ENCODE results near the gene HUS1. TPM values are rescaled to one million over a fixed set of nuclear protein-coding genes. Genes with fewer than 3 reads are reported as not detected.
"Not testable (repeated sequence)": the region's sequence is repeated elsewhere in the genome, so short reads cannot be mapped to it uniquely, and the experiment has no call there.

The HUS1 gene
- 7.5 and 10.9 TPM in 2 replicates for total RNA-seq (2014; rRNA removed; shearing (Covaris generic))

DNA sequence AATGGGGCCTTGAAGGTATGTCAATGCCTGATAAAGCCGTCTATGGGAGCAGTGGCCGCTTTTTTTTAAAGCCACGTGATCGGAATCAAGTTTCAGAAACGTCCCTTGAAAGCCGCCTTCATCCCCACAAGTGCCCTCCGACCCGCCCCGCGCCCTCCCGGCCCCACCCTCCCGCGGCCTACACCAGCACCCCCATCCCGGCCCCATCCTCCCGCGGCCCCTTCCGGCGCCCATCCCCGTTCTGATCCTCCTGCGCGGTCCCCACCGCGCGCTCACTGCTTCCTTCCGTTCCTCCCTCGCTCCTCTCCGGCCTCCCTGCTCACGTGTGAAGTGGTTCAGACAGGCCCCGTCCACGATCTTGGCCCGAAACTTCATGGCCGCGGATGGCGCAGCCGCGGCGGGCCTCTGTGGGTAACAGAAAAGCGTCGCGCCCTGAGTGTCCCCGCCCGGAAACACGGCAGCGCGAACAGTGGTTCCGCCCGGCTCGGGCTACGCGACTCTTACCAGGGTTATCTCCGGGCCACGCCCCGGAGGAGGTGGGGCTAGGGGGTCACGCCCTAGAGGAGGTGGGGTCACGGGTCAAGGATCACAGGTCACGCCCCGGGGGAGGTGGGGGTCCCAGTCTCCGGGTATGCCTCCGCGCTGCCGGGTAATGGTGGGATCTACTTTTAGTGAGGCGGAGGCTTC lies at the start of gene HUS1:
Gene HUS1, minus strand, starts transcription at position 471 of the 687 bp plus-strand sequence. Its CDS starts 96 bp downstream, at position 375.
- in situ Hi-C loops (cut with HindIII; ENCODE audit: low sequenced_read_pairs), result no loop called here
- peak; percentile 81 for DNase-seq (ENCODE audit: low spot score)

DNA sequence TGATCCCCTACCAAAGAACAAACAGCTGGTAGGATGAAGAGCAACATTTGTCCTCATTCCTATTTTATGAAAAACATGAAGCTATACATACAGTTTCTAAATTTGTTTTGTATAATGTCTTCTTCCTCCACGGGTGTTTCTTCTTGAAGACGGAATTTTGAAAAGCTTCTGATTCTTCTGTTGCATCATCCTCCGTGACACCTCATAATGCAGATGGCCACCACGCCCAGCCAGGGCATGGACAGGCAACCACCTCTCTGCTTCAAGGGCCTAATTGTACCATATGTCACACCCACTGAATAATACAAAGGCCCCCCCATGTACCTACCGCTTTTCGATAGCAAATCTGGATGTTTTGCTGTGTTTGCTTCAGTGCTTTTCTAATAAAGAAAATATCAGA lies 49.5 kb upstream of the HUS1 start, which contains the start of gene SUN3:
Gene SUN3, minus strand, starts transcription at position 170 of the 400 bp plus-strand sequence. Its CDS starts 169 bp downstream, at position 1.
- in situ Hi-C loops (cut with HindIII; ENCODE audit: low sequenced_read_pairs), result no loop called here
- no peak for DNase-seq (ENCODE audit: low spot score)

DNA sequence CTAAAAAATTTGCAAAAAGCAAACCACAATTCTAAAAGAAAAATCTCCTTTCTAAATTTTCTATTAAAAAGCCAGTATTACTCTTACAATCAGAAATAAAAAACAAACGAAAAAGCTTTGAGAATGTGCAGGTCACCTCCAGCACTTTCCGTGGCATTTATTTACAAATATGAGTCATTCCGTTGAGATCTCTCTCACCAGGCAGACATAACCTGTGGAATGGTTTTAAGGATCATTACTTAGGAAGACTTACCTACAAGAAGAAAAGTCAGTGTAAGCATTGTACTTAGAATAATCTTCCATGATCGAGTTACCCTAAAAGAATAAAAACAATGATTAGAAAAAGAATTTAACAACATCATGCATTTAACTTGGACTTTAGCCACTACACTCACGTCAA lies 46.2 kb upstream of the HUS1 start:
- no peak for DNase-seq (ENCODE audit: low spot score)
- in situ Hi-C loops (cut with HindIII; ENCODE audit: low sequenced_read_pairs), result no loop called here

GRCh38 chr7:48017674-48018073 lies 38.3 kb upstream of the HUS1 start:
- DNase-seq (ENCODE audit: low spot score), result no peak
- in situ Hi-C loops (cut with HindIII; ENCODE audit: low sequenced_read_pairs), result no loop called here

DNA sequence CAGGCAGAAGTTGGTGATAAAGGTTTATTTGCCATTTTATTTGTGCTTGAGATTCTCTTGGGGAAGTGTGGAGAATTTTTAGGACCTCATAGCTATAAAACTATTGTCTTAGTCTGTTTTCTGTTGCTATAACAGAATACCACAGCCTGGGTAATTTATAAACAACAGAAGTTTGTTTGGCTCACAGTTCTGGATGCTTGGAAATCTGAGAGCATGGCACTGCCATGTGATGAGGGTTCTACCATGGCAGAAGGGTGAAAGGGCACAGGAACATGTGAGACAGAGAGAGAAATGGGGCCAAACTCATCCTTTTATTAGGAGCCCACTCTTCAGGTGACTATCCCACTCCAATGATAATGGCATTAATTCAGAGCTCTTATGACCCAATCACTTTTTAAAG lies 37.2 kb upstream of the HUS1 start:
- DNase-seq (ENCODE audit: low spot score), result no peak
- in situ Hi-C loops (cut with HindIII; ENCODE audit: low sequenced_read_pairs), result no loop called here

DNA sequence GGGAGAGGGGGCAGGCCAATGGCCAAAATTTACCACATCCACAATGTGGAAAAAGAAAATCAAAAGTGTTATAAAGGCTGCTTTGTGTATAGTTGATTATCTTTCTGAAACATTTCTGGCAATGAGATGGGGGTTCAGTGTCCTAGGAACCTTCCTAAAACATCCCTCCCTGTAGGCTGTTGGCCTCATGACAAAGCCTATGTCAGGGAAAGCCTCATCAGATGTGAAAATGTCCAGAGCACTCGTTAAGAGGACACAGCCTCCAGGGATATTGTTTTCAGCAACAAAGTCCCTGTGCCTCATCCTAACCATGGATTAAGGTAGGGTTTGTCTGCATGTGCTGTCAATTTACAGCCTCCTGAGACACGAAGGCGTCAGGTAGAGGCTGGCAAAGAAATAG lies 32.5 kb upstream of the HUS1 start:
- in situ Hi-C loops (cut with HindIII; ENCODE audit: low sequenced_read_pairs), result no loop called here
- no peak for DNase-seq (ENCODE audit: low spot score)

- no peak for DNase-seq (ENCODE audit: low spot score)
- in situ Hi-C loops (cut with HindIII; ENCODE audit: low sequenced_read_pairs), result no loop called here
Observed at GRCh38 chr7:48011323-48011722, 31.9 kb upstream of the HUS1 start.

GRCh38 chr7:48009954-48010353 lies 30.5 kb upstream of the HUS1 start:
- no peak for DNase-seq (ENCODE audit: low spot score)
- in situ Hi-C loops (cut with HindIII; ENCODE audit: low sequenced_read_pairs), result no loop called here

- DNase-seq (ENCODE audit: low spot score), result no peak
- in situ Hi-C loops (cut with HindIII; ENCODE audit: low sequenced_read_pairs), result no loop called here
Observed at GRCh38 chr7:48009257-48009656, 29.8 kb upstream of the HUS1 start.

- in situ Hi-C loops (cut with HindIII; ENCODE audit: low sequenced_read_pairs), result no loop called here
- no peak for DNase-seq (ENCODE audit: low spot score)
Observed at GRCh38 chr7:48006866-48007265, 27.5 kb upstream of the HUS1 start.

DNA sequence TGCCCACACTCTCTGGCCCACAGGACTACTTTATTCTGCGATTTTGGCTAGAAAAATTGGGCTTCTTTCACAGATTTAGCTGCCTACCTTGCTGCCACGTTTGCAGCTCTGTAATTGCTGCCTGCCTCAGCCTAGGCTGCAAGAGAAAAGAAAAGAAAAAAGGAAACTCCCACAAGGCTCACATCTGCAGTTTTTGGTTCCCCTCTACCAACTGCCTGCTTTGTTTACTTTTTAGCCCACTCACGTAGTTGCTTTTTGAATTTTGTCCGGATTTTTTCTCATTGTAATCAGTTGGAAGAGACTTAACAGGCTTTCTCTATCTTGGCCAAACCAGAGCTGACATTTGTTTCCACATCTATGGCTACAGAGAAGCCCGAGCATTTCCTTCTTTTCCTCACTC lies 25.2 kb upstream of the HUS1 start:
- in situ Hi-C loops (cut with HindIII; ENCODE audit: low sequenced_read_pairs), result no loop called here
- DNase-seq (ENCODE audit: low spot score), result no peak

GRCh38 chr7:48004032-48004431 lies 24.6 kb upstream of the HUS1 start:
- in situ Hi-C loops (cut with HindIII; ENCODE audit: low sequenced_read_pairs), result no loop called here
- no peak for DNase-seq (ENCODE audit: low spot score)

- DNase-seq (ENCODE audit: low spot score); in situ Hi-C loops (cut with HindIII; ENCODE audit: low sequenced_read_pairs): not testable (repeated sequence)
Observed at GRCh38 chr7:48000164-48000563, 20.7 kb upstream of the HUS1 start.

DNA sequence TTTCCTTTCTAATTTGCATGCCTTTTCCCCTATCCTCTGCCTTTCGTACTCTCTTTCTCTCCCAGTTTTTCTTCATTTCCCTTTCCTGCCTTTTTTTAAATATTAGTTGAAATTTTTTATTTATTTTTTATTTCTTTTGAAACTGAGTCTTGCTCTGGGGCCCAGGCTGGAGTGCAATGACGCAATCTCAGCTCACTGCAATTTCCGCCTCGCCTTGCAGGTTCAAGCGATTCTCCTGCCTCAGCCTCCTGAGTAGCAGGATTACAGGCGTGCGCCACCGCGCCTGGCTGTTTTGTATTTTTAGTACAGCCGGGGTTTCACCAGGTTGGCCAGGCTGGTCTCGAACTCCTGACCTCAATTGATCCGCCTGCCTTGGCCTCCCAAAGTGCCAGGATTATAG lies 20.0 kb upstream of the HUS1 start:
- DNase-seq (ENCODE audit: low spot score), result no peak
- in situ Hi-C loops (cut with HindIII; ENCODE audit: low sequenced_read_pairs), result no loop called here

DNA sequence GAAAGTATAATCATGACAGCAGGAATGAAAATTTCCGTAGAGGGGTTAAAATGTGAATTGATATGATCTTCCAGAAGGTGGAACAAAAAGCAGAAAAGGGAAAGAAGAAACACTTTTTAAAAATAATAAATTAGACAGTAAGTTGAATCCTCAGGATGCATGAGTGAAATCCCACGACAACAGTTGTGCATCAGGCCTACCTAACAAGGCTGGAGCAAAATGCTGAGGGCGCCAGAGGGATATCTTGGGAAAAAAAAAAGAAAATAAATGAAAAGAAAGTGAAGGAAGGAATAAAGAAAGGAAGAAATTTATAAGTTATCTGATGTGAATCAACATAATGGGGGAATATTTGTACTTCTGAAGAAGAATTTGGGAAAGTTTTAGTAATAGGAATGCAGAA lies 13.0 kb upstream of the HUS1 start:
- no peak for DNase-seq (ENCODE audit: low spot score)
- in situ Hi-C loops (cut with HindIII; ENCODE audit: low sequenced_read_pairs), result no loop called here

GRCh38 chr7:47991741-47992311 lies 12.4 kb upstream of the HUS1 start:
- in situ Hi-C loops (cut with HindIII; ENCODE audit: low sequenced_read_pairs), result no loop called here
- DNase-seq (ENCODE audit: low spot score), result peak; percentile 60

DNA sequence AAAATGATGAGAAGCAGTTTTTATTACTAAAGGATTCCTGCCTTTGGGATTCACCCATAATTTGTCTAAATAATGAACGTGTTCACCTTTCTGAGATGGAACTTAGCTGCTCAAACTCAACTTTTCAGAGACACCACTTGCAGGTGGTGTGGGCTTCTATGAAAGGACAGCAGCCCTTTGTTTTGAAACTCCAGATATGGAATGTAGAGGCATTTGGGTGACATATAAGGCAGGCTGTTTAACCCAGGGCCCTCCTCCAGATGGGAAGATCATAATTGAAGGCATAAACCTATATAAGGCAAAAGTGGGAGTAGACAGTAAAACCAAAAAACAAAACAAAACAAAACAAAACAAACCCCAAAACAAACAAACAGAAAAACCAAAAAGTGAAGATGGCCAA lies 11.9 kb upstream of the HUS1 start:
- DNase-seq (ENCODE audit: low spot score), result no peak
- in situ Hi-C loops (cut with HindIII; ENCODE audit: low sequenced_read_pairs), result no loop called here

- in situ Hi-C loops (cut with HindIII; ENCODE audit: low sequenced_read_pairs), result no loop called here
- DNase-seq (ENCODE audit: low spot score), result no peak
Observed at GRCh38 chr7:47990592-47990991, 11.2 kb upstream of the HUS1 start.

DNA sequence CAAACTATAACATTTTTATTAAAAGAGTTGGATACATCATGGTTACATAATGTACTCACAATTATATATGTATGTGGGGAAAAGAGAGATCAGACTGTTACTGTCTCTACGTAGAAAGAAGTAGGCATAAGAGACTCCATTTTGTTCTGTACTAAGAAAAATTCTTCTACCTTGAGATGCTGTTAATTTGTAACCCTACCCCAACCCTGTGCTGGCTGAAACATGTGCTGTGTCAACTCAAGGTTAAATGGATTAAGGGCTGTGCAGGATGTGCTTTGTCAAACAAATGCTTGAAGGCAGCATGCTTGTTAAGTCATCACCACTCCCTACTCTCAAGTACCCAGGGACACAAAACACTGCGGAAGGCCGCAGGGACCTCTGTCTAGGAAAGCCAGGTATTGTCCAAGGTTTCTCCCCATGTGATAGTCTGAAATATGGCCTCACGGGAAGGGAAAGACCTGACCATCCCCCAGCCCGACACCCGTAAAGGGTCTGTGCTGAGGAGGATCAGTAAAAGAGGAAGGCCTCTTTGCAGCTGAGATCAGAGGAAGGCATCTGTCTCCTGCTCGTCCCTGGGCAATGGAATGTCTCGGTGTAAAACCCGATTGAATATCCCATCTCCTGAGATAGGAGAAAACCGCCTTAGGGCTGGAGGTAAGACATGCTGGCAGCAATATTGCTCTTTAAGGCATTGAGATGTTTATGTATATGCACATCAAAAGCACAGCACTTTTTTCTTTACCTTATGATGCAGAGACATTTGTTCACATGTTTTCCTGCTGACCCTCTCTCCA lies 10.4 kb upstream of the HUS1 start:
- DNase-seq (ENCODE audit: low spot score); in situ Hi-C loops (cut with HindIII; ENCODE audit: low sequenced_read_pairs): not testable (repeated sequence)
